H9 (cell line): ENCODE results near the gene PNPLA2. TPM values are rescaled to one million over a fixed set of nuclear protein-coding genes. Genes with fewer than 3 reads are reported as not detected.

Experiments
- DNase-seq: peaks from one replicate; pipeline ENCODE4 v3.0.0-alpha.2; 2017
- H2AFZ ChIP-seq: one replicate; pipeline ENCODE4 v1.6.1; 2013; ENCODE audit warnings: mild to moderate bottlenecking, low read length, control low read depth, moderate library complexity
- H2AK5ac ChIP-seq: 2 replicates; pipeline ENCODE4 v1.6.1; 2013; ENCODE audit warnings: low read length, control low read depth, mixed read lengths; ENCODE audit not compliant: insufficient read length
- H2BK120ac ChIP-seq: one replicate; pipeline ENCODE4 v1.6.1; 2013; ENCODE audit warnings: low read depth, mild to moderate bottlenecking, low read length, control low read depth, inconsistent platforms; ENCODE audit not compliant: poor library complexity, severe bottlenecking
- H2BK12ac ChIP-seq: 2 replicates; pipeline ENCODE4 v1.6.1; 2013; ENCODE audit warnings: low read length, control low read depth, mixed read lengths, low read depth; ENCODE audit not compliant: insufficient read length
- H2BK15ac ChIP-seq: 2 replicates; pipeline ENCODE4 v1.6.1; 2013; ENCODE audit warnings: low read depth, low read length, control low read depth
- H2BK20ac ChIP-seq: one replicate; pipeline ENCODE4 v1.6.1; 2013; ENCODE audit warnings: low read depth, mild to moderate bottlenecking, low read length, control low read depth, inconsistent platforms; ENCODE audit not compliant: poor library complexity, severe bottlenecking
- H2BK5ac ChIP-seq: 2 replicates; pipeline ENCODE4 v1.6.1; 2013; ENCODE audit warnings: low read length, control low read depth, mixed read lengths; ENCODE audit not compliant: insufficient read length
- H3K14ac ChIP-seq: 2 replicates; pipeline ENCODE4 v1.6.1; 2013; ENCODE audit warnings: low read length, control low read depth; ENCODE audit not compliant: insufficient read depth
- H3K18ac ChIP-seq: 2 replicates; pipeline ENCODE4 v1.6.1; 2013; ENCODE audit warnings: low read depth, mild to moderate bottlenecking, mixed read lengths, low read length, control low read depth; ENCODE audit not compliant: insufficient read length
- H3K23ac ChIP-seq: 2 replicates; pipeline ENCODE4 v1.6.1; 2013; ENCODE audit warnings: low read length, control low read depth, mixed read lengths, low read depth; ENCODE audit not compliant: insufficient read length
- H3K23me2 ChIP-seq: 2 replicates; pipeline ENCODE4 v1.6.1; 2013; ENCODE audit warnings: low read depth, mild to moderate bottlenecking, mixed read lengths, low read length, control low read depth; ENCODE audit not compliant: insufficient read length, poor library complexity, severe bottlenecking
- H3K27ac ChIP-seq: 2 replicates; pipeline ENCODE4 v1.5.1; 2013; ENCODE audit warnings: low read length, control low read depth, mixed read lengths, low read depth; ENCODE audit not compliant: insufficient read length
- H3K27me3 ChIP-seq: 2 replicates; pipeline ENCODE4 v1.6.1; 2013; ENCODE audit warnings: low read length, control low read depth, inconsistent platforms; ENCODE audit not compliant: insufficient read depth
- H3K4ac ChIP-seq: 2 replicates; pipeline ENCODE4 v1.6.1; 2013; ENCODE audit warnings: low read depth, mild to moderate bottlenecking, control low read depth, inconsistent platforms, low read length, moderate library complexity
- H3K4me1 ChIP-seq: 2 replicates; pipeline ENCODE4 v1.6.1; 2013; ENCODE audit warnings: low read length, control low read depth, inconsistent platforms; ENCODE audit not compliant: insufficient read depth
- H3K4me2 ChIP-seq: 2 replicates; pipeline ENCODE4 v1.6.1; 2013; ENCODE audit warnings: low read length, control low read depth, mixed read lengths; ENCODE audit not compliant: insufficient read length, insufficient read depth
- H3K56ac ChIP-seq: 2 replicates; pipeline ENCODE4 v1.6.1; 2013; ENCODE audit warnings: low read depth, mild to moderate bottlenecking, mixed read lengths, low read length, control low read depth; ENCODE audit not compliant: insufficient read length
- H3K79me1 ChIP-seq: 2 replicates; pipeline ENCODE4 v1.6.1; 2013; ENCODE audit warnings: low read depth, mild to moderate bottlenecking, moderate library complexity, low read length, control low read depth, inconsistent platforms; ENCODE audit not compliant: insufficient read depth, poor library complexity, severe bottlenecking
- H3K79me2 ChIP-seq: 2 replicates; pipeline ENCODE4 v1.6.1; 2013; ENCODE audit warnings: low read length, control low read depth, inconsistent platforms; ENCODE audit not compliant: insufficient read depth
- H3K9ac ChIP-seq: 2 replicates; pipeline ENCODE4 v1.6.1; 2013; ENCODE audit warnings: low read length, control low read depth, mixed read lengths; ENCODE audit not compliant: insufficient read length; ENCODE audit errors: extremely low read depth
- H3K9me3 ChIP-seq: one replicate; pipeline ENCODE4 v1.6.1; 2013; ENCODE audit warnings: low read depth, low read length, inconsistent platforms; ENCODE audit not compliant: control insufficient read depth
- H3T11ph ChIP-seq: one replicate; pipeline ENCODE4 v1.6.1; 2013; ENCODE audit warnings: mild to moderate bottlenecking, low read length, control low read depth, inconsistent platforms
- H4K20me1 ChIP-seq: one replicate; pipeline ENCODE4 v1.6.1; 2013; ENCODE audit not compliant: control insufficient read depth, insufficient read length, insufficient read depth
- H4K5ac ChIP-seq: 2 replicates; pipeline ENCODE4 v1.6.1; 2013; ENCODE audit warnings: low read depth, mild to moderate bottlenecking, mixed read lengths, low read length, control low read depth; ENCODE audit not compliant: insufficient read length
- H4K8ac ChIP-seq: replicated peaks from 2 replicates; pipeline ENCODE4 v1.6.1; 2013; ENCODE audit warnings: low read length, control low read depth, mixed read lengths, low read depth; ENCODE audit not compliant: insufficient read length
- H4K91ac ChIP-seq: 2 replicates; pipeline ENCODE4 v1.6.1; 2013; ENCODE audit warnings: low read depth, mild to moderate bottlenecking, moderate library complexity, mixed read lengths, low read length, control low read depth; ENCODE audit not compliant: insufficient read length
- H3K27ac Mint-ChIP-seq, 3 experiments: 2 replicates in 2 of 3; 3 replicates in 1 of 3; pipeline ENCODE4 v1.8.0; 2020 to 2021; ENCODE audit warnings: mixed read lengths in 3 of 3, mild to moderate bottlenecking in 1 of 3, moderate library complexity in 1 of 3
- H3K27me3 Mint-ChIP-seq: 2 replicates; pipeline ENCODE4 v1.8.0; 2021; ENCODE audit warnings: low read depth, mild to moderate bottlenecking, moderate library complexity, mixed read lengths
- H3K36me3 Mint-ChIP-seq, 3 experiments: 2 replicates in 2 of 3; 3 replicates in 1 of 3; pipeline ENCODE4 v1.8.0; 2020 to 2021; ENCODE audit warnings: low read depth in 3 of 3, mixed read lengths in 3 of 3; ENCODE audit not compliant: insufficient read depth in 1 of 3
- H3K4me1 Mint-ChIP-seq, 2 experiments: 2 replicates each; pipeline ENCODE4 v1.8.0; 2020; ENCODE audit warnings: mixed read lengths in 2 of 2
- H3K4me3 Mint-ChIP-seq, 2 experiments: 2 replicates in 1 of 2; 3 replicates in 1 of 2; pipeline ENCODE4 v1.8.0; 2020 to 2021; ENCODE audit warnings: mild to moderate bottlenecking in 2 of 2, mixed read lengths in 2 of 2, moderate library complexity in 1 of 2
- H3K9me3 Mint-ChIP-seq, 2 experiments: 2 replicates in 1 of 2; 3 replicates in 1 of 2; pipeline ENCODE4 v1.8.0; 2020; ENCODE audit warnings: mild to moderate bottlenecking in 2 of 2, mixed read lengths in 2 of 2, moderate library complexity in 1 of 2
- WGBS: extraction: QIAGEN DNeasy Blood & Tissue Kit; methylation state at CpG from one replicate; pipeline ENCODE4 v1.1.7; 2013; ENCODE audit warnings: missing lambda C conversion rate, low lambda C conversion rate, mixed read lengths; ENCODE audit not compliant: insufficient read length; ENCODE audit errors: extremely low coverage; 5-methylcytosine and 5-hydroxymethylcytosine counted together
- total RNA-seq: library from RNA; stranded (reverse); gene quantifications from 2 replicates; pipeline ENCODE4 v1.2.1, GENCODE V29; 2021
- TF ChIP-seq, protein P1 (sequence below): fragments of 200-600 bp; sonication (generic); conservative IDR thresholded peaks from 3 replicates; pipeline ENCODE4 v1.8.0; 2021; ENCODE audit warnings: antibody characterized with exemption, mild to moderate bottlenecking

The PNPLA2 gene
- total RNA-seq, 1 experiment from 2014 or later = 67.3 TPM

DNA sequence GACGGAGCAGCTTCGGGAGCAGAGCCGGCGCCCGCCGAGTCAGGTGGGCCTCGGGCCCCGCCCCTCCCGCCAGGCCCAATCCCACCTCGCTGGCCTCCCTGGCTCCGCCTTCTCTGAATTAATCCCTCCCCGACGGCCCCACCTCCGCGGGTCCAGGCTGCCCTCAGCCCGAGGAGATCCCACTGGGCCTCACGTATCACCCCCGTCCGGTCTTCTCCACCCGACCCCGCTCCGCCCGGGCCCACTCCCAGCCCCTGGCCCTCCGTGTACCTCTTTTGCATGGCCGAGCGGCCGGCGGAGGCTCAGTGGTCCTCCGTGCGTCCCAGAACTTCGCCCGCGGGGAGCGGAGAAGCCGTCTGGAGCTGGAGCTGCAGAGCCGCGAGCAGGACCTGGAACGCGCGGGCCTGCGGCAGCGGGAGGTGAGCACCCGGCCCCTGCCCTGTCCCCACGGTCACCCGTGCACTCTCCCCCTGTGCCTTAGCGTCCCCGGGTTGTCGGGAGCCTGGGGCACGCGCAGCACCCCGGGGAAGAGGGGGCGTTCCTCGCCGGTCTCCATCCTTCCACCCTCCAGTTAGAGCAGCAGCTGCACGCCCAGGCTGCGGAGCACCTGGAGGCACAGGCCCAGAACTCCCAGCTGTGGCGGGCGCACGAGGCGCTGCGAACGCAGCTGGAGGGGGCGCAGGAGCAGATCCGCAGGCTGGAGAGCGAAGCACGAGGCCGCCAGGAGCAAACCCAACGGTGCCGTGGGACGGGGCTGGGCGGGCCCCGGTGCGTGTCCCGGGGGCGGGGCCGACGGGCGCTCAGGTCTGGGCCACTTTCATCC lies 11.8 kb downstream of the PNPLA2 start:
- Histone ChIP-seq H2BK12ac (no peak overlapping the region), H2AFZ (no peak overlapping the region), H3K27ac (no peak overlapping the region), H3K9me3 (no peaks in the 10 kb centered on the region), H3K14ac (no peak overlapping the region), H3K79me2 (no peaks in the 10 kb centered on the region), H3K79me1 (no peaks in the 10 kb centered on the region), H3K18ac (no peak overlapping the region), H2BK15ac (no peak overlapping the region), H3K9ac (no peak overlapping the region), H3K23me2 (peaks cover 32% of the 10 kb centered on the region), H3K4me1 (no peaks in the 10 kb centered on the region; the same call in 1 of the 2 replicates), H2AK5ac (no peak overlapping the region), H3K56ac (no peak overlapping the region), H3K4me2 (peak overlapping the region; percentile 56), H3T11ph (no peak overlapping the region), H2BK5ac (no peak overlapping the region), H2BK20ac (no peak overlapping the region), H4K91ac (no peak overlapping the region), H3K27me3 (peaks cover 9% of the 10 kb centered on the region; the same call in 1 of the 2 replicates), H3K4ac (no peak overlapping the region), H4K8ac (no peak overlapping the region), H4K20me1 (no peaks in the 10 kb centered on the region), H4K5ac (no peak overlapping the region), H2BK120ac (no peak overlapping the region), H3K23ac (no peak overlapping the region)
- Mint-ChIP-seq H3K27me3 (peaks cover 34% of the 10 kb centered on the region), H3K9me3 (no peaks in the 10 kb centered on the region), H3K4me1 (peaks cover 36 to 46% of the 10 kb centered on the region in 2 experiments), H3K27ac (no peak overlapping the region), H3K4me3 (peak overlapping the region; percentile 64 to 80), H3K36me3 (peaks cover 0 to 4% (median 2%) of the 10 kb centered on the region in 3 experiments; a peak in 3 of 7 replicates)
- WGBS = no CpG with 5 or more reads among the region's 78 CpGs
- DNase-seq = peak; percentile 92
- TF ChIP-seq, protein P1, sequence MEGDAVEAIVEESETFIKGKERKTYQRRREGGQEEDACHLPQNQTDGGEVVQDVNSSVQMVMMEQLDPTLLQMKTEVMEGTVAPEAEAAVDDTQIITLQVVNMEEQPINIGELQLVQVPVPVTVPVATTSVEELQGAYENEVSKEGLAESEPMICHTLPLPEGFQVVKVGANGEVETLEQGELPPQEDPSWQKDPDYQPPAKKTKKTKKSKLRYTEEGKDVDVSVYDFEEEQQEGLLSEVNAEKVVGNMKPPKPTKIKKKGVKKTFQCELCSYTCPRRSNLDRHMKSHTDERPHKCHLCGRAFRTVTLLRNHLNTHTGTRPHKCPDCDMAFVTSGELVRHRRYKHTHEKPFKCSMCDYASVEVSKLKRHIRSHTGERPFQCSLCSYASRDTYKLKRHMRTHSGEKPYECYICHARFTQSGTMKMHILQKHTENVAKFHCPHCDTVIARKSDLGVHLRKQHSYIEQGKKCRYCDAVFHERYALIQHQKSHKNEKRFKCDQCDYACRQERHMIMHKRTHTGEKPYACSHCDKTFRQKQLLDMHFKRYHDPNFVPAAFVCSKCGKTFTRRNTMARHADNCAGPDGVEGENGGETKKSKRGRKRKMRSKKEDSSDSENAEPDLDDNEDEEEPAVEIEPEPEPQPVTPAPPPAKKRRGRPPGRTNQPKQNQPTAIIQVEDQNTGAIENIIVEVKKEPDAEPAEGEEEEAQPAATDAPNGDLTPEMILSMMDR = no peak
